Stimulated activated CD4-positive, alpha-beta T cell treated with anti-CD3 and anti-CD28 coated beads, Interleukin-4, amount 100 ng/mL, for 4 hours (primary cell): ENCODE results near the gene DLX4.

ENCODE experiments used
- DNase-seq, 2 experiments: peaks; one replicate each; pipeline ENCODE4 v3.0.0-alpha.2; 2020

DLX4 gene

GRCh38 chr17:49970498-49970897 is 1.5 kb downstream of the DLX4 start:
- no peak for DNase-seq

- DNase-seq: no peak
Measured at GRCh38 chr17:49971199-49971847, 2.3 kb downstream of the DLX4 start.

- DNase-seq: no peak
Measured at GRCh38 chr17:49971848-49972485, 3.0 kb downstream of the DLX4 start.

DNA sequence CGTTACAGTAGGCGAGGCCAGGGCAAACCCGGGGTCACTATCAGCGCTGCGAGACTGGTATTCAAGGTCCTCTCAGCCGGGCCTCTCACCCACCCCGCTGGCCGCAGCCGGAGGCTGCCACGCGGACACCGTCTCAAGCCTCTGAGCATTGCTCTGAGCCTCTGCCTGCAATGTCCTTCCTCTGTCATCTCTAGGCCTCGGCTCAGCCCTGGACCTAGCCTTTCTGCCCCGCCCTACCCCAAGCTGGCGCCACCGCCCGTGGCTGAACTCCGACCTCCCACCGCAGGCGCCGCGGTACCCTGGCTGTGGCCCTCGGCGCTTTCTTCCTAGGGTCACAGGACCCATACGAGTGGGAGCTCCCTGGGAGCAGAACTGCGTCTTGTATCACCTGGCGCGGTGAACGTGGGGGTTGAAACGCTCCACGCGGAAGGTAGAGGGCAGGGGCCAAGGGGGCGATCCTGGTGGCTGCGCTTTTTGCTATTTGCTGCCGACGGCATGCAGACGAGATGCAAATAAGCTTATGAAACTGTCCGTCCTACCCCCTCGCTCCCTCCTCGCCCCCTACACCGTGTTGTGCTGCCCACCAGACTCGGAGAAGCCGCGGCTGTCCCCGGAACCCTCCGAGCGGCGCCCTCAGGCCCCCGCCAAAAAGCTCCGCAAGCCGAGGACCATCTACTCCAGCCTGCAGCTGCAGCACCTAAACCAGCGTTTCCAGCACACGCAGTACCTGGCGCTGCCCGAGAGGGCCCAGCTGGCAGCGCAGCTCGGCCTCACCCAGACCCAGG is 3.7 kb downstream of the DLX4 start:
- DNase-seq: no peak

DNA sequence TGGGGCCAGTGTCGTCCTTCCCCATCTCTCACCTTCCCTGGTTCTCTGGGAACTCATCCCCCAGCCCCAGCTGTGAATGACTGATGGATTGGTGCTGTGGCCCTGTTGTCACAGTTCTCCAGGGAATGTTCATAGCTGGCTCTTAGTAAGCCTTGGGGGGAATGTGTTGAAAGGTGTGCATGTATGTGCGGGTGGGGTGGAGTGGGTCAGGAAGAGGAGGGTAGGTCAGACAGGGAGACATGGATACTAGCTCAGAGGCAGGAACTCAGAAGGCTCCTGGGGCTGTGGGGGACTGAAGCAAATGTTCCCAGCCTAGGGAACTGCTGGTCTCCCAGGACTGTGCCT is 4.3 kb downstream of the DLX4 start:
- no peak for DNase-seq

DNA sequence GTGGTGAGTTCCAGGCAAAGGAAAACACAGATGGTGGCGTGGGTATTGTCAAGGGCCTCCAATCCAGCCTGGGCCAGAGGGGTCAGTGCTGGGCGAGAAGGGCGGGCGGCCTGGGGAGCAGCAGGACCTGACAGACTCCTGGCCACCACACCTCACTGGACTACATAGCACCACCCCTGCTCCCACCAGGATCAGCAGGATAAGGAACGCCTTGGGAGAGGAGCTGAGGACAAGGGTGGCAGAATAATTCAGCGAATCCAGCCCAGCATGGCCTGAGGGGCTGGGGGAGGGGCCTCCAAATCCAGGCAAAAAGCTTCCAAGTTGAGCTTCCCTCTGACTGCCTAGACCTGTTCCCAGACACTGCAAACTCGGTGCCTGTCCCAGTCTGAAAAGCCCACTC is 6.5 kb downstream of the DLX4 start:
- DNase-seq: no peak

DNA sequence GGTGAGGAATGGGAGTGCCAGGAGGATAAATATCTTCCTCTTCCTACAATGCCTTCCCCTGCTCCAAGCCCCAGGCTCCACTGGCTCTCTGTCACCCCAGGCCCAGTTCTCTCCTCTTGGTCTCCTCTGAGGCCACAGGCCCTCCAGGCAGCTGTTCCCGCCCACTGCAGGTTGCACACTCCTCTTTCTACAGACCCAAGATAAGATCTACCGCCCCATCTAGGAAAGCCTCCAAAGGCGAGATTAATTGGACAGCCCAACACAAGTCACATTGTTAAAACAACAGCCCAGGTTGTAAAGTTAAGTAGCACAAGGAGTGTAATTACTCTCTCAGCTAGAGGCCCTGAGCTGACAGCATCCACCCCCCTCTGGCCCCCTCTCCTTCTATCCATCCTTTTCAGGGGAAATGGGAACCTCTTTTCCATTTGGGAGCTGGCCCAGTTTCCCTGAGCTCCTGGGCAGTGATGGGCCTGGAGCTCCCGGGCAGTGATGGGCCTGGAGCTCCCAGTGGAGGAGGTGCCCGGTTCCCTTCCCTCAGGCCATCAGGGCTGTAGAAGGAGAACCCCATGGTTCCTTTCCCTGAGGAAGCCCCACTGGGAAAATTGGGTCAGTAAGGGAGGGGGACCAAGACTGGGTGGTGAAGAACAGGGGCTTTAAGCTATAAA is 7.3 kb downstream of the DLX4 start:
- no peak for DNase-seq

GRCh38 chr17:49976828-49977202 is 7.8 kb downstream of the DLX4 start:
- no peak for DNase-seq

GRCh38 chr17:49977463-49978389 is 8.7 kb downstream of the DLX4 start:
- DNase-seq: no peak

- no peak for DNase-seq
Measured at GRCh38 chr17:49978501-49978900, 9.5 kb downstream of the DLX4 start.

DNA sequence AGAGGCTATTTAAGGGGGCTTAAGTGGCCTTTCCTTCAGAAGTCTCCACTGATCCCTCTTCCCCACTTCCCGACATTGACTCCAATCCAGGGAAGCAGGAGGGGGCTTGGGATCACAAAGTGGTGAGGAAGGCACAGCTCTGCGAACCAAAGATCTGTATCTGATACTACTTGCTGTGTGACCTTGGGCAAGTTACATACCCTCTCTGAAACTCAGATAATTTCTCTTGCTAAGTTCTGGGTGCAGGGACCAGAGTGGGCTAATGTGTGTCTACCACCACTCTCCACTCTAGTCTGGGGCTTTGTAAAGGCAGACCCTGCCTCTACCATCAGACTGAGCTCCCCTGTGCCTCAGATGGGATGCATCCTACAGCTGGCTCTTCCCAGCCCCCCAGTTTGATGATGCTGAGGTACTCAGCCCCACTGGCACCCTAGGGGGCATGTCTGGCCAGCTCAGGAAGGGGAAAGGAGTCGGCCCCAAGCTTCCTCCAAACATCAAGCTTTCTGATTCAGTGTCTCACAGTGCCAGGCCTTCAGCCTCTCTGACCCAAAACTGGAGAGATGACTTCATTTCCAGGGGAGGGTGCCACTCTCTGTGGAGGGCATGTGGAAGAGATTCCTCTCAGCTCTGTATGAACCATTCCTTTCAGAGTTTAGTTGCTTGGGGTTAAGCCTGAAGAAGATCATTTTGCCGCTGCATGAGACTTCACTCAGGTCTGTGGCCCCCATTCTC is 10.9 kb downstream of the DLX4 start:
- DNase-seq: no peak

GRCh38 chr17:49980703-49981197 is 11.8 kb downstream of the DLX4 start:
- no peak for DNase-seq

DNA sequence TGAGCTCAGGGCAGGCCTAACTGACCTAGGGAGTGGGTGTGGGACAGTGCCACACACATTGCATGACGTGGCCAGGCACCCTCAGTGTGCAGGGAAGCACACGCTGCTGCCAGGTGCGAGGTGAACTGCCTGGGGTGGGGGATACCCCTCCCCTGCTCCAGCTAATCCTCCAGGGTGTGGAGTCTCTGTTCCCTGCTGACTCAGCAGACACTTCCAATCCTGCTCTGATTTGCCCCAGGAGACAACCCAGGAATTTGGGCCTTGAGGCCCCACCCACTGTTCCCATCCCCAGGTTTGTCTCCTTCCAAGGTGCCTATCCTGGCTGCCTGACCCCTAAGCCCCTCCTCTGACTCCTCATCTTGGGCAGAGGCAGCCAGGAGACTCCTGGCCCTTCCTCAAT is 15.3 kb downstream of the DLX4 start:
- DNase-seq: no peak

DNA sequence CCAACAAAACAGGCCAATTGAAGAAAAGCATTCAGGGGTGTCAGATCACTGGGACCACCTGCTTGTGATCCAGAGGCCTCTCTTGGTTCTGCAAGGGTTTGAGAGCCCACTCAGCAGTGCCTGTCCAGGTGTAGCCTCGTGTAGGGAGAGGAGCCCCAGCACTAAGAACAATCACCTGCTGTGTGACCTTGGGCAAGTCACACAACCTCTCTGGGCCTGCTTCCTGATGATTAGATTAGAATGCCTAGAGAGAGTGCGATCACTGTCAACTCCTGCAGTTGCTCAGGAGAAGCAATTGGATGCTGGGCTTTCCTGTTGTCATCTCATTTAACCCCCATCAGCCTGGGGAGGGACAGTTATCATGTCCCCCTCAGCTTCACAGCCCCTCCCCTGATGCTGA is 15.8 kb downstream of the DLX4 start:
- DNase-seq: no peak

DNA sequence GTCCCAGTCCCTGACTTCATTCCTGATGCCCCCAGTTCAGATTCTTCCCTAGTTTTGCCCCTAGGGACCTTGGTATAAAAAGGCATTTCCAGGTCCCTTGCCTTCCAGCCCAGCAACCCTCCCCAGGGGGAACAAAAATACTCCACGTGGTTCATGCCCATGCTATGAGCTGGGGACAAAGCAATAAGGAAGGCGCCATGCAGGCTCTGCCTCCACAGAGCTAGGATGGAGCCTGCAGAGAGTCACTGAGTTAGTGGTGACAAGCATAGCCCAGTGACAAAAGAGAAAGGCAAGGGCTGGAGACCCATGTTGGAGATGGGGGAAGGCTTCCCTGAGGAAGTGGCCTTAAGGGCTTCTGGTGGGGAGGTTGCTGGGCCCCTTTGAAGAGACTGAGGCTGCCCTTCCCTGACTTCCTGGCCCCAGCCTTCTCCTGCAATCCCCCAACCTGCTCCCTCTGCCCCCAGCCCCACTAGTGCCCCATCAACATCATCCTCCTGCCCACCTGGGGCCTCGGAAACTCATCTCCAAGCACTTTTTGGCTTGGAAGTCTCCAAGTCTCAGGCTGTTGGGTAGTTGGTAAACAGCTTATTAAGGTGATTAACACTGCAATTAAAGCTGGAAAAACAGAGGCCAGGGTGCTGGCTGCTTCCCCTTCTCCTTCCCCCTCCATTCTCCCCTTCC is 16.5 kb downstream of the DLX4 start:
- DNase-seq: no peak

DNA sequence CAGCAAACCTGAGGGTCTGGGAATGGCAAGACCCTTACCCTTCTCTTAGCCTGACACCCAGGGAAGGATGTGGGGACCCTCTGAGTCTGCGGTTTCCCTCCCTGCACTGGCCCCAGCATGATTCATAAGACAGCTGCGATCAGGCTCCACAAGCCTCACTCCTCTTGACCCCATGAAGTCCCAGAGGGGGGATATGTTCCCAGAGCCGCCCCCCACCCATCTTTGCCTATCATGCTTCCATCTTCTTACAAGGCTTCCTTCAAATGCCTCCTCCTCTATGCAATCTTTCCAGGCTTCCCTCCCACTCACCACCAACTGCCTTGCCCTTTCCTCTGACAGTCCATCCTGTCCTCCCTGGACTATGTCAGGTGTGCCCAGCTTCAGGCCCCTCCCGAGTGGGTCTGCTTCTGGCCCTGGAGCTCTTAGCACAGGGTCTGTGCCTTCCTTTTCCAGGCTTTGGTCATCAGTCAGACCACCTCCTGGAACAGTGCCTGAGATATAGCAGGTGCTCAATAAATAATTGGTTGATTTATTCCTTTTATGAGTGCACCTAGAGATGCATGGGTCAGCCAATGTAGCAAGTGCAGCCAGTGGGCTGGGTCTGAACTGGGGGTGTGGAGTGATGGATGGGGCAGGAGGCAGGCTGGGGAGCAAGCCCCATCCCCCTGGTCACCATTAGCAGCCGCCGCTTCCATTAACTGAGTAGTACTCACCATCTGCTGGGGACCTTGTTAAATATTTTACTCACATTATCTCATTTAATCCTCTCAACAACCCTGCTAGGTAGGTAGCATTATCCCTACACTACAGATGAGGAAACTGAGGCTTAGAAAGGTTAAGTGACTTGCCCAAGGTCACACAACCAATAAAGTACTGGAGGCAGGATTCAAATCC is 17.7 kb downstream of the DLX4 start:
- DNase-seq: no peak

GRCh38 chr17:49987290-49987585 is 18.2 kb downstream of the DLX4 start:
- no peak for DNase-seq

- DNase-seq: no peak
Measured at GRCh38 chr17:49987681-49988441, 18.9 kb downstream of the DLX4 start.

- DNase-seq: no peak
Measured at GRCh38 chr17:49989518-49989880, 20.5 kb downstream of the DLX4 start.

DNA sequence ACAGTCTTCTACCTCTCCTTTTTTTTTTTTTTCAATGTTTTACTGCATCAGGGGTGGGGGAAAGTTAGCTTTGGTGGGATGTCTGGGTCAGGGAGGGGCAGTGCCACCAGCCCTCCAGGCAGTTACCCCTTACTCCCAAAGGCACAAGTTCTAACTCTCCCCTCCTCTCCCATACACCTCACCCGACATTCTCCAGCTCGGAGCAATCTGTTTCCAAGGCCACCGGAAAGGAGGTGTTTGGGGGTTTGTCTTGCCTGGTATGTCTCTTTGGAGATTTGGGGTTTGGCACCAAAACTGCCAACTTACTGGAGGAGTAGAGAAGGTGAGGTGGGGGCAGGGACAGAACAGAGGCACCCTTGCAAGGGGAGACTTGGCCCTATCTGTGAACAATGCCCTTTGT is 21.3 kb downstream of the DLX4 start:
- no peak for DNase-seq
